Endometrial microvascular endothelial cells (primary cell): ENCODE data around the gene HPCAL1. TPM values are rescaled to one million over a fixed set of nuclear protein-coding genes. Genes with fewer than 3 reads are reported as not detected.

Source experiments
- in situ Hi-C: cut with HindIII; loops from 2 replicates; pipeline ENCODE4 v1.10.0; 2017; ENCODE audit warnings: low sequenced_read_pairs, low pct_unique_long_range_greater_than_20kb; ENCODE audit errors: inconsistent ontology term
- total RNA-seq: library from RNA; depleted of rRNA; stranded (reverse); fragments of >200 nt; gene quantifications from one replicate; pipeline ENCODE4 v1.2.3, GENCODE V29; 2015; ENCODE audit errors: inconsistent ontology term

The HPCAL1 gene
- total RNA-seq, 1 donor from 2014 or later = 183 TPM

- in situ Hi-C loops = loop anchor here (25.0 kb wide), 1 partner anchor 324 kb away; the partner anchor contains the start of gene RRM2
Observed at GRCh38 chr2:10435820-10436204, 133.1 kb downstream of the HPCAL1 start.

GRCh38 chr2:10436583-10437110, 133.9 kb downstream of the HPCAL1 start:
- in situ Hi-C loops = loop anchor here (25.0 kb wide), 1 partner anchor 324 kb away; the partner anchor contains the start of gene RRM2

GRCh38 chr2:10437806-10438205, 135.1 kb downstream of the HPCAL1 start:
- in situ Hi-C loops = loop anchor here (25.0 kb wide), 1 partner anchor 326 kb away; the partner anchor contains the start of gene RRM2

- in situ Hi-C loops = loop anchor here (25.0 kb wide), 1 partner anchor 326 kb away; the partner anchor contains the start of gene RRM2
Observed at GRCh38 chr2:10438688-10439087, 136.0 kb downstream of the HPCAL1 start.

- in situ Hi-C loops = loop anchor here (25.0 kb wide), 1 partner anchor 327 kb away; the partner anchor contains the start of gene RRM2
Observed at GRCh38 chr2:10439185-10439879, 136.6 kb downstream of the HPCAL1 start.

- in situ Hi-C loops = loop anchor here (25.0 kb wide), 1 partner anchor 328 kb away; the partner anchor contains the start of gene RRM2
Observed at GRCh38 chr2:10439971-10440370, 137.3 kb downstream of the HPCAL1 start.

- in situ Hi-C loops = loop anchor here (25.0 kb wide), 1 partner anchor 328 kb away; the partner anchor contains the start of gene RRM2
Observed at GRCh38 chr2:10440736-10441135, 138.0 kb downstream of the HPCAL1 start.

- in situ Hi-C loops = loop anchor here (25.0 kb wide), 1 partner anchor 330 kb away; the partner anchor contains the start of gene RRM2
Observed at GRCh38 chr2:10441948-10442347, 139.2 kb downstream of the HPCAL1 start.

GRCh38 chr2:10442469-10443126, 139.9 kb downstream of the HPCAL1 start:
- in situ Hi-C loops = loop anchor here (25.0 kb wide), 1 partner anchor 330 kb away; the partner anchor contains the start of gene RRM2

GRCh38 chr2:10444463-10444862, 141.8 kb downstream of the HPCAL1 start:
- in situ Hi-C loops = loop anchor here (25.0 kb wide), 1 partner anchor 332 kb away; the partner anchor contains the start of gene RRM2

- in situ Hi-C loops = loop anchor here (25.0 kb wide), 1 partner anchor 334 kb away; the partner anchor contains the start of gene RRM2
Observed at GRCh38 chr2:10446631-10447030, 143.9 kb downstream of the HPCAL1 start.

- in situ Hi-C loops = loop anchor here (25.0 kb wide), 1 partner anchor 335 kb away; the partner anchor contains the start of gene RRM2
Observed at GRCh38 chr2:10447300-10447894, 144.7 kb downstream of the HPCAL1 start.

- in situ Hi-C loops = loop anchor here (25.0 kb wide), 1 partner anchor 336 kb away; the partner anchor contains the start of gene RRM2
Observed at GRCh38 chr2:10447895-10448575, 145.3 kb downstream of the HPCAL1 start, which contains the start of gene ODC1. Gene ODC1 (minus strand): TSS chr2:10448327. CDS start chr2:10445032, 3,295 bp downstream.

GRCh38 chr2:10448576-10449485, 146.1 kb downstream of the HPCAL1 start:
- in situ Hi-C loops = loop anchor here (25.0 kb wide), 1 partner anchor 337 kb away; the partner anchor contains the start of gene RRM2

GRCh38 chr2:10449486-10449831, 146.8 kb downstream of the HPCAL1 start:
- in situ Hi-C loops = loop anchor here (25.0 kb wide), 1 partner anchor 337 kb away; the partner anchor contains the start of gene RRM2

GRCh38 chr2:10449838-10450691, 147.4 kb downstream of the HPCAL1 start:
- in situ Hi-C loops = loop anchor here (25.0 kb wide), 1 partner anchor 338 kb away; the partner anchor contains the start of gene RRM2
